ENCODE data around the gene PPP3CA.

PPP3CA gene

GRCh38 chr4:101347267-101347556 is at the start of gene PPP3CA:
Gene PPP3CA, minus strand, starts transcription at chr4:101347526.
- H3K36me3 ChIP-seq (ENCODE audit: insufficient read depth, low read length): no peaks in the 10 kb centered on the region
- peak within 1 kb of the TSS; percentile 52; the same call in 1 of the 2 replicates for H3K27ac ChIP-seq
- TF ChIP-seq FOXP2 (optimal IDR thresholded peaks at IDR 0.05; ENCODE audit: control extremely low read depth, extremely low read length, insufficient read depth) (no peak), EZH2 (IDR thresholded peaks at IDR 0.05) (no peak), POLR2AphosphoS5 (IDR thresholded peaks at IDR 0.05; ENCODE audit: borderline replicate concordance, low read depth, low read length) (no peak)
- H3K4me3 ChIP-seq: peak within 1 kb of the TSS; percentile 99
- no peaks in the 10 kb centered on the region for H3K9me3 ChIP-seq (ENCODE audit: low read depth, low read length)
- peak within 1 kb of the TSS; percentile 73 for H3K9ac ChIP-seq (ENCODE audit: insufficient read length)
- DNase-seq (ENCODE audit: low read depth, low spot score): no peak

- no peaks in the 10 kb centered on the region for H3K36me3 ChIP-seq (ENCODE audit: insufficient read depth, low read length)
- H3K27ac ChIP-seq: no peak overlapping the region
- H3K4me3 ChIP-seq: no peak overlapping the region
- H3K9ac ChIP-seq (ENCODE audit: insufficient read length): no peak overlapping the region
- H3K9me3 ChIP-seq (ENCODE audit: low read depth, low read length): no peaks in the 10 kb centered on the region
- DNase-seq (ENCODE audit: low read depth, low spot score): no peak
- TF ChIP-seq POLR2AphosphoS5 (IDR thresholded peaks at IDR 0.05; ENCODE audit: borderline replicate concordance, low read depth, low read length) (no peak), EZH2 (IDR thresholded peaks at IDR 0.05) (no peak), FOXP2 (optimal IDR thresholded peaks at IDR 0.05; ENCODE audit: control extremely low read depth, extremely low read length, insufficient read depth) (no peak)
Observed at GRCh38 chr4:101393256-101393655, 45.9 kb upstream of the PPP3CA start.

GRCh38 chr4:101370663-101371210 is 23.4 kb upstream of the PPP3CA start:
- Histone ChIP-seq H3K27ac (no peak overlapping the region), H3K9me3 (ENCODE audit: low read depth, low read length) (no peaks in the 10 kb centered on the region; the same call in 1 of the 2 replicates), H3K4me3 (no peak overlapping the region), H3K36me3 (ENCODE audit: insufficient read depth, low read length) (no peaks in the 10 kb centered on the region), H3K9ac (ENCODE audit: insufficient read length) (no peak overlapping the region)
- no peak for DNase-seq (ENCODE audit: low read depth, low spot score)
- TF ChIP-seq POLR2AphosphoS5 (IDR thresholded peaks at IDR 0.05; ENCODE audit: borderline replicate concordance, low read depth, low read length) (no peak), EZH2 (IDR thresholded peaks at IDR 0.05) (no peak), FOXP2 (optimal IDR thresholded peaks at IDR 0.05; ENCODE audit: control extremely low read depth, extremely low read length, insufficient read depth) (no peak)

GRCh38 chr4:101367201-101367600 is 19.9 kb upstream of the PPP3CA start:
- Histone ChIP-seq H3K36me3 (ENCODE audit: insufficient read depth, low read length) (no peaks in the 10 kb centered on the region), H3K9ac (ENCODE audit: insufficient read length) (no peak overlapping the region), H3K27ac (no peak overlapping the region), H3K9me3 (ENCODE audit: low read depth, low read length) (no peaks in the 10 kb centered on the region; the same call in 1 of the 2 replicates), H3K4me3 (no peak overlapping the region)
- TF ChIP-seq FOXP2 (optimal IDR thresholded peaks at IDR 0.05; ENCODE audit: control extremely low read depth, extremely low read length, insufficient read depth): no peak
- no peak for TF ChIP-seq EZH2 (IDR thresholded peaks at IDR 0.05)
- TF ChIP-seq POLR2AphosphoS5 (IDR thresholded peaks at IDR 0.05; ENCODE audit: borderline replicate concordance, low read depth, low read length): no peak
- DNase-seq (ENCODE audit: low read depth, low spot score): no peak

GRCh38 chr4:101366331-101366730 is 19.0 kb upstream of the PPP3CA start:
- DNase-seq (ENCODE audit: low read depth, low spot score): no peak
- H3K27ac ChIP-seq: no peak overlapping the region
- H3K4me3 ChIP-seq: no peak overlapping the region
- no peaks in the 10 kb centered on the region; the same call in 1 of the 2 replicates for H3K9me3 ChIP-seq (ENCODE audit: low read depth, low read length)
- TF ChIP-seq EZH2 (IDR thresholded peaks at IDR 0.05) (no peak), FOXP2 (optimal IDR thresholded peaks at IDR 0.05; ENCODE audit: control extremely low read depth, extremely low read length, insufficient read depth) (no peak)
- H3K36me3 ChIP-seq (ENCODE audit: insufficient read depth, low read length): no peaks in the 10 kb centered on the region
- H3K9ac ChIP-seq (ENCODE audit: insufficient read length): no peak overlapping the region

- Histone ChIP-seq H3K9ac (ENCODE audit: insufficient read length) (no peak overlapping the region), H3K9me3 (ENCODE audit: low read depth, low read length) (no peaks in the 10 kb centered on the region), H3K4me3 (no peak overlapping the region), H3K27ac (no peak overlapping the region), H3K36me3 (ENCODE audit: insufficient read depth, low read length) (no peaks in the 10 kb centered on the region)
- TF ChIP-seq FOXP2 (optimal IDR thresholded peaks at IDR 0.05; ENCODE audit: control extremely low read depth, extremely low read length, insufficient read depth) (no peak), POLR2AphosphoS5 (IDR thresholded peaks at IDR 0.05; ENCODE audit: borderline replicate concordance, low read depth, low read length) (no peak), EZH2 (IDR thresholded peaks at IDR 0.05) (no peak)
- no peak for DNase-seq (ENCODE audit: low read depth, low spot score)
Observed at GRCh38 chr4:101357751-101358150, 10.4 kb upstream of the PPP3CA start.

- Histone ChIP-seq H3K27ac (no peak overlapping the region), H3K9me3 (ENCODE audit: low read depth, low read length) (no peaks in the 10 kb centered on the region), H3K9ac (ENCODE audit: insufficient read length) (no peak overlapping the region), H3K36me3 (ENCODE audit: insufficient read depth, low read length) (no peaks in the 10 kb centered on the region), H3K4me3 (no peak overlapping the region)
- no peak for DNase-seq (ENCODE audit: low read depth, low spot score)
- TF ChIP-seq FOXP2 (optimal IDR thresholded peaks at IDR 0.05; ENCODE audit: control extremely low read depth, extremely low read length, insufficient read depth): no peak
- TF ChIP-seq EZH2 (IDR thresholded peaks at IDR 0.05): no peak
- no peak for TF ChIP-seq POLR2AphosphoS5 (IDR thresholded peaks at IDR 0.05; ENCODE audit: borderline replicate concordance, low read depth, low read length)
Observed at GRCh38 chr4:101356928-101357327, 9.6 kb upstream of the PPP3CA start.

- Histone ChIP-seq H3K9ac (ENCODE audit: insufficient read length) (no peak overlapping the region), H3K27ac (no peak overlapping the region), H3K9me3 (ENCODE audit: low read depth, low read length) (no peaks in the 10 kb centered on the region), H3K4me3 (no peak overlapping the region), H3K36me3 (ENCODE audit: insufficient read depth, low read length) (no peaks in the 10 kb centered on the region)
- TF ChIP-seq POLR2AphosphoS5 (IDR thresholded peaks at IDR 0.05; ENCODE audit: borderline replicate concordance, low read depth, low read length) (no peak), FOXP2 (optimal IDR thresholded peaks at IDR 0.05; ENCODE audit: control extremely low read depth, extremely low read length, insufficient read depth) (no peak), EZH2 (IDR thresholded peaks at IDR 0.05) (no peak)
- no peak for DNase-seq (ENCODE audit: low read depth, low spot score)
Observed at GRCh38 chr4:101355767-101356702, 8.7 kb upstream of the PPP3CA start.

Data from SK-N-MC (cell line).